ENCODE data around the gene ROCK1. TPM values are rescaled to one million over a fixed set of nuclear protein-coding genes. Genes with fewer than 3 reads are reported as not detected.

Gene ROCK1
- total RNA-seq, 1 experiment from 2014 or later = 36.2 TPM

- ChIA-PET CTCF (no interaction called here), POLR2A (no interaction called here)
- Histone ChIP-seq H3K27me3 (ENCODE audit: control insufficient read depth, insufficient read depth, low read length) (no peaks in the 10 kb centered on the region), H3K27ac (ENCODE audit: low read length) (no peak overlapping the region), H3K4me1 (ENCODE audit: control insufficient read depth, insufficient read depth, low read length) (no peaks in the 10 kb centered on the region), H3K9me3 (ENCODE audit: control insufficient read depth, insufficient read depth, low read depth, low read length) (no peaks in the 10 kb centered on the region), H3K4me3 (ENCODE audit: low read depth in 2 of 2, low read length in 2 of 2) (no peak overlapping the region), H3K36me3 (ENCODE audit: control insufficient read depth, insufficient read depth, low read length) (no peaks in the 10 kb centered on the region)
- in situ Hi-C loops (cut with HindIII; ENCODE audit: low pct_unique_long_range_greater_than_20kb, low sequenced_read_pairs) = no loop called here
- no peak for ATAC-seq
- BruUV-seq (replicated peaks) = no TSS peak
- intact Hi-C loops (cut with micrococcal nuclease; ENCODE audit: unreplicated experiment) = no loop called here
- TF ChIP-seq, protein P1, sequence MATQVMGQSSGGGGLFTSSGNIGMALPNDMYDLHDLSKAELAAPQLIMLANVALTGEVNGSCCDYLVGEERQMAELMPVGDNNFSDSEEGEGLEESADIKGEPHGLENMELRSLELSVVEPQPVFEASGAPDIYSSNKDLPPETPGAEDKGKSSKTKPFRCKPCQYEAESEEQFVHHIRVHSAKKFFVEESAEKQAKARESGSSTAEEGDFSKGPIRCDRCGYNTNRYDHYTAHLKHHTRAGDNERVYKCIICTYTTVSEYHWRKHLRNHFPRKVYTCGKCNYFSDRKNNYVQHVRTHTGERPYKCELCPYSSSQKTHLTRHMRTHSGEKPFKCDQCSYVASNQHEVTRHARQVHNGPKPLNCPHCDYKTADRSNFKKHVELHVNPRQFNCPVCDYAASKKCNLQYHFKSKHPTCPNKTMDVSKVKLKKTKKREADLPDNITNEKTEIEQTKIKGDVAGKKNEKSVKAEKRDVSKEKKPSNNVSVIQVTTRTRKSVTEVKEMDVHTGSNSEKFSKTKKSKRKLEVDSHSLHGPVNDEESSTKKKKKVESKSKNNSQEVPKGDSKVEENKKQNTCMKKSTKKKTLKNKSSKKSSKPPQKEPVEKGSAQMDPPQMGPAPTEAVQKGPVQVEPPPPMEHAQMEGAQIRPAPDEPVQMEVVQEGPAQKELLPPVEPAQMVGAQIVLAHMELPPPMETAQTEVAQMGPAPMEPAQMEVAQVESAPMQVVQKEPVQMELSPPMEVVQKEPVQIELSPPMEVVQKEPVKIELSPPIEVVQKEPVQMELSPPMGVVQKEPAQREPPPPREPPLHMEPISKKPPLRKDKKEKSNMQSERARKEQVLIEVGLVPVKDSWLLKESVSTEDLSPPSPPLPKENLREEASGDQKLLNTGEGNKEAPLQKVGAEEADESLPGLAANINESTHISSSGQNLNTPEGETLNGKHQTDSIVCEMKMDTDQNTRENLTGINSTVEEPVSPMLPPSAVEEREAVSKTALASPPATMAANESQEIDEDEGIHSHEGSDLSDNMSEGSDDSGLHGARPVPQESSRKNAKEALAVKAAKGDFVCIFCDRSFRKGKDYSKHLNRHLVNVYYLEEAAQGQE (IDR thresholded peaks at IDR 0.05; ENCODE audit: insufficient read depth in 1 of 2, low read depth in 2 of 2, low read length in 1 of 2) = no peak
- no peak for TF ChIP-seq CTCF (IDR thresholded peaks at IDR 0.05)
- TF ChIP-seq SIN3A (IDR thresholded peaks at IDR 0.05; ENCODE audit: borderline replicate concordance, insufficient read depth, low read depth, low read length) = no peak
- no peak for TF ChIP-seq POLR2AphosphoS5 (IDR thresholded peaks at IDR 0.05; ENCODE audit: low read depth, low read length)
- TF ChIP-seq TCF7L2 (IDR thresholded peaks at IDR 0.05; ENCODE audit: low read depth, low read length) = no peak
- no peak for DNase-seq (ENCODE audit: low read depth, low spot score)
Measured at GRCh38 chr18:21074336-21075323, 37.0 kb downstream of the ROCK1 start.

DNA sequence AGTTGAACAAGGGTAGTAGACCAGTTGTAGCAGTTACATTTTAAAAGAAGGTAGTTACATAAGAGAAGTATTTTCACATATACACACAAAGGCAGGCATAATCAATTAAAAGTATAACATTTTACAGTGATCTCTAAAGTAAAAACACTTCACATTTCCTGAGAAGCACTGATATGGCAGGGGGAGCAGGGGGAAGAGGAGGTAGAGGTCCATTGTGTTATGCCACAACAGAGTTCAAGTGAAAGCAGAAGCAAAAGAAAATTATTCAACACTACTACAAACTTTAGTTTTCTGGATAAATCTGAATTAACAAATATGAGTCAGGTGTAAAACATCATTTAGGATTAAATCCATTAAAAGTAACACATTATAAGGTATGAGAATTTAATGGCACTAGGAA, 38.4 kb downstream of the ROCK1 start:
- no peak for ATAC-seq
- Histone ChIP-seq H3K4me3 (ENCODE audit: low read depth in 2 of 2, low read length in 2 of 2) (no peak overlapping the region), H3K27ac (ENCODE audit: low read length) (no peak overlapping the region), H3K9me3 (ENCODE audit: control insufficient read depth, insufficient read depth, low read depth, low read length) (no peaks in the 10 kb centered on the region), H3K27me3 (ENCODE audit: control insufficient read depth, insufficient read depth, low read length) (no peaks in the 10 kb centered on the region), H3K36me3 (ENCODE audit: control insufficient read depth, insufficient read depth, low read length) (no peaks in the 10 kb centered on the region), H3K4me1 (ENCODE audit: control insufficient read depth, insufficient read depth, low read length) (no peaks in the 10 kb centered on the region)
- ChIA-PET POLR2A (no interaction called here), CTCF (no interaction called here)
- BruUV-seq (replicated peaks) = no TSS peak
- intact Hi-C loops (cut with micrococcal nuclease; ENCODE audit: unreplicated experiment) = no loop called here
- DNase-seq (ENCODE audit: low read depth, low spot score) = no peak
- TF ChIP-seq SIN3A (IDR thresholded peaks at IDR 0.05; ENCODE audit: borderline replicate concordance, insufficient read depth, low read depth, low read length) (no peak), CTCF (IDR thresholded peaks at IDR 0.05) (no peak), TCF7L2 (IDR thresholded peaks at IDR 0.05; ENCODE audit: low read depth, low read length) (no peak), POLR2AphosphoS5 (IDR thresholded peaks at IDR 0.05; ENCODE audit: low read depth, low read length) (no peak)
- TF ChIP-seq, protein P1 (IDR thresholded peaks at IDR 0.05; ENCODE audit: insufficient read depth in 1 of 2, low read depth in 2 of 2, low read length in 1 of 2) = no peak
- in situ Hi-C loops (cut with HindIII; ENCODE audit: low pct_unique_long_range_greater_than_20kb, low sequenced_read_pairs) = no loop called here

Data from Panc1 (cell line).